Osteocyte (in vitro differentiated cells): ENCODE measurements around the gene HTR3A. TPM values are rescaled to one million over a fixed set of nuclear protein-coding genes. Genes with fewer than 3 reads are reported as not detected.
"Not testable (repeated sequence)": the region's sequence is repeated elsewhere in the genome, so short reads cannot be mapped to it uniquely, and the experiment has no call there.

ENCODE experiments used
- DNase-seq: peaks from one replicate; pipeline ENCODE4 v3.0.0; 2021; ENCODE audit warnings: mixed read lengths; ENCODE audit not compliant: unreplicated experiment; ENCODE audit errors: extremely low spot score
- H3K27ac Mint-ChIP-seq: one replicate; pipeline ENCODE4 v1.8.0; 2021; ENCODE audit warnings: mild to moderate bottlenecking, mixed read lengths; ENCODE audit not compliant: unreplicated experiment
- H3K27me3 Mint-ChIP-seq: one replicate; pipeline ENCODE4 v1.8.0; 2021; ENCODE audit warnings: mixed read lengths; ENCODE audit not compliant: unreplicated experiment
- H3K36me3 Mint-ChIP-seq: one replicate; pipeline ENCODE4 v1.8.0; 2021; ENCODE audit warnings: mixed read lengths; ENCODE audit not compliant: unreplicated experiment
- H3K4me1 Mint-ChIP-seq: one replicate; pipeline ENCODE4 v1.8.0; 2021; ENCODE audit warnings: mixed read lengths; ENCODE audit not compliant: unreplicated experiment
- H3K4me3 Mint-ChIP-seq: one replicate; pipeline ENCODE4 v1.8.0; 2021; ENCODE audit warnings: mild to moderate bottlenecking, moderate library complexity, mixed read lengths; ENCODE audit not compliant: unreplicated experiment
- H3K9me3 Mint-ChIP-seq: one replicate; pipeline ENCODE4 v1.8.0; 2021; ENCODE audit warnings: mixed read lengths; ENCODE audit not compliant: unreplicated experiment
- CTCF ChIP-seq: fragments of 200-600 bp; sonication (generic); IDR thresholded peaks from 2 replicates; pipeline ENCODE4 v1.5.0; 2021; ENCODE audit warnings: antibody characterized with exemption, mild to moderate bottlenecking, moderate library complexity
- long read RNA-seq: library from polyadenylated mRNA; unstranded; transcript quantifications from one replicate; pipeline ENCODE4 v2.0.0, GENCODE V29; 2021
- total RNA-seq: library from RNA; stranded (reverse); gene quantifications from 2 replicates; pipeline ENCODE4 v1.2.1, GENCODE V29; 2021

Gene HTR3A
- not detected in 2 replicates for total RNA-seq
- long read RNA-seq = 0 reads

- no peak for TF ChIP-seq CTCF
- no peak within 1 kb of the TSS for H3K27ac Mint-ChIP-seq
- H3K36me3 Mint-ChIP-seq = no peaks in the 10 kb centered on the region
- H3K27me3 Mint-ChIP-seq = peaks cover 18% of the 10 kb centered on the region
- H3K4me3 Mint-ChIP-seq = no peak within 1 kb of the TSS
- no peaks in the 10 kb centered on the region for H3K9me3 Mint-ChIP-seq
- no peak for DNase-seq
- H3K4me1 Mint-ChIP-seq = no peaks in the 10 kb centered on the region
These were observed at the start of gene HTR3A for GRCh38 chr11:113974741-113975470. HTR3A (plus strand) TSS chr11:113975108; CDS start chr11:113975326, 218 bp downstream.

DNA sequence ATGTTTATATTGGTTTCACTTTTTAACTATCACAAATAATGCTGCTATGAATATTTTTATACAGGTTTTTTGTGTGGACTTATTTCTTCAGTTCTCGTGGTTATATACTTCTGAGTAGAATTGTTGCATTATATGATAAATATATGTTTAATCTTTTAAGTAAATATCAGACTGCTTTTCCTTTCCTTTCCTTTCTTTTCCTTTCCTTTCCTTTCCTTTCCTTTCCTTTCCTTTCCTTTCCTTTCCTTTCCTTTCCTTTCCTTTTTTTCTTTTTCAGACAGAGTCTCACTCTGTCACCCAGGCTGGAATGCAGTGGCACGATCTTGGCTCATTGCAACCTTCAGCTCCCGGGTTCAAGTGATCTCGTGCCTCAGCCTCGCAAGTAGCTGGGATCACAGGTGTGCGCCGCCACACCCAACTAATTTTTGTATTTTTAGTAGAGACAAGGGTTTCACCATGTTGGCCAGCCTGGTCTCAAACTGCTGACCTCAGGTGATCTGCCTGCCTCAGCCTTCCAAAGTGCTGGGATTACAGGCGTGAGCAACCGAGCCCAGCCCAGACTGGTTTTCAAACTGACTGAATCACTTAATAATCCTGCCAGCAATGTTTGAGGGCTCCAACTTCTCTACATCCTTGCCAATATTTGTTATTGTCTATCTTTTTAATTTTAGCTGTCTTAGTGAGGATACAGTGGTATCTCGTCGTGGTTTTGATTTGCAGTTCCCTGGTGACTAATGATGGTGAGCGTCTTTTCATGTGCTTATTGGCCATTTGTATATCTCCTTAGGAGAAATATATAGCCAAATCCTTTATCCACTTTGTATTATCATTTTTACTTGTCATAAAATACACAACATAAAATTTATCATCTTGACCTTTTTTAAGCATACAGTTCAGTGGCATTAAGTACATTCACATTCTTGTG lies 48.4 kb upstream of the HTR3A start:
- Mint-ChIP-seq H3K4me1 (no peaks in the 10 kb centered on the region), H3K27ac (no peak overlapping the region), H3K4me3 (no peak overlapping the region), H3K27me3 (peaks cover 9% of the 10 kb centered on the region), H3K9me3 (no peaks in the 10 kb centered on the region), H3K36me3 (no peaks in the 10 kb centered on the region)
- TF ChIP-seq CTCF = no peak
- DNase-seq = peak; percentile 32

- Mint-ChIP-seq H3K36me3 (no peaks in the 10 kb centered on the region), H3K27ac (no peak overlapping the region), H3K4me1 (no peaks in the 10 kb centered on the region), H3K9me3 (no peaks in the 10 kb centered on the region), H3K27me3 (peaks cover 18% of the 10 kb centered on the region), H3K4me3 (no peak overlapping the region)
- DNase-seq = no peak
- no peak for TF ChIP-seq CTCF
These were observed 46.6 kb upstream of the HTR3A start for GRCh38 chr11:113928311-113928710.

- H3K27me3 Mint-ChIP-seq = peaks cover 25% of the 10 kb centered on the region
- H3K4me1 Mint-ChIP-seq = no peaks in the 10 kb centered on the region
- no peak for TF ChIP-seq CTCF
- DNase-seq = no peak
- H3K9me3 Mint-ChIP-seq = no peaks in the 10 kb centered on the region
- no peak overlapping the region for H3K4me3 Mint-ChIP-seq
- no peaks in the 10 kb centered on the region for H3K36me3 Mint-ChIP-seq
- no peak overlapping the region for H3K27ac Mint-ChIP-seq
These were observed 42.1 kb upstream of the HTR3A start for GRCh38 chr11:113932788-113933187.

GRCh38 chr11:113934193-113934592 lies 40.7 kb upstream of the HTR3A start:
- not testable (repeated sequence) for H3K4me1 Mint-ChIP-seq, H3K9me3 Mint-ChIP-seq, H3K4me3 Mint-ChIP-seq, DNase-seq, H3K36me3 Mint-ChIP-seq, H3K27ac Mint-ChIP-seq
- H3K27me3 Mint-ChIP-seq = peaks cover 22% of the 10 kb centered on the region
